Measurements from ENCODE around the gene DNAJC27. TPM values are rescaled to one million over a fixed set of nuclear protein-coding genes. Genes with fewer than 3 reads are reported as not detected.

The DNAJC27 gene
- total and polyA plus RNA-seq, 4 donors, result 1.7 to 13.9 (median 4.6) TPM

- Histone ChIP-seq H3K4me3 (no peak overlapping the region), H3K27me3 (ENCODE audit: control insufficient read depth in 3 of 3, insufficient read depth in 3 of 3, low read length in 2 of 3) (no peaks in the 10 kb centered on the region), H3K27ac (ENCODE audit: low read depth in 1 of 2, low read length in 1 of 2) (no peak overlapping the region), H3K4me1 (ENCODE audit: control insufficient read depth in 5 of 5, insufficient read depth in 5 of 5, low read length in 5 of 5) (peaks cover 0 to under 1% (median 0%) of the 10 kb centered on the region in 5 donors), H3K9ac (ENCODE audit: insufficient read depth in 1 of 2, low read length in 2 of 2) (no peak overlapping the region), H3K36me3 (ENCODE audit: control insufficient read depth in 4 of 4, insufficient read depth in 4 of 4, low read length in 4 of 4) (peaks cover 0 to 6% (median 1%) of the 10 kb centered on the region in 4 donors), H3K9me3 (ENCODE audit: control insufficient read depth in 4 of 4, insufficient read depth in 3 of 4, low read length in 3 of 4) (peaks cover 0 to 2% (median 0%) of the 10 kb centered on the region in 4 donors)
- WGBS, 2 donors, result 53 to 69% methylated on average over 5 of the region's 5 CpGs
- no peak for DNase-seq
- no peak for ATAC-seq (ENCODE audit: insufficient read depth, low FRiP score)
- no peak for TF ChIP-seq CTCF (IDR thresholded peaks at IDR 0.05; ENCODE audit: control extremely low read depth, extremely low read depth)
Observed at GRCh38 chr2:24907116-24907515, 64.6 kb downstream of the DNAJC27 start.

GRCh38 chr2:24906466-24906865, 65.3 kb downstream of the DNAJC27 start:
- H3K4me3 ChIP-seq, result no peak overlapping the region
- no peak overlapping the region for H3K27ac ChIP-seq (ENCODE audit: low read depth in 1 of 2, low read length in 1 of 2)
- H3K27me3 ChIP-seq (ENCODE audit: control insufficient read depth in 3 of 3, insufficient read depth in 3 of 3, low read length in 2 of 3), result no peaks in the 10 kb centered on the region
- peaks cover 0 to 6% (median 1%) of the 10 kb centered on the region in 4 donors for H3K36me3 ChIP-seq (ENCODE audit: control insufficient read depth in 4 of 4, insufficient read depth in 4 of 4, low read length in 4 of 4)
- TF ChIP-seq CTCF (IDR thresholded peaks at IDR 0.05; ENCODE audit: control extremely low read depth, extremely low read depth), result no peak
- ATAC-seq (ENCODE audit: insufficient read depth, low FRiP score) (no peak), DNase-seq (no peak)
- 93 to 96% methylated on average over 6 of the region's 6 CpGs for WGBS, 2 donors
- peaks cover 0 to 2% (median 0%) of the 10 kb centered on the region in 4 donors for H3K9me3 ChIP-seq (ENCODE audit: control insufficient read depth in 4 of 4, insufficient read depth in 3 of 4, low read length in 3 of 4)
- no peaks in the 10 kb centered on the region for H3K4me1 ChIP-seq (ENCODE audit: control insufficient read depth in 5 of 5, insufficient read depth in 5 of 5, low read length in 5 of 5)
- no peak overlapping the region for H3K9ac ChIP-seq (ENCODE audit: insufficient read depth in 1 of 2, low read length in 2 of 2)

- peaks cover 0 to 3% (median 0%) of the 10 kb centered on the region in 5 donors for H3K4me1 ChIP-seq (ENCODE audit: control insufficient read depth in 5 of 5, insufficient read depth in 5 of 5, low read length in 5 of 5)
- H3K4me3 ChIP-seq, result no peak overlapping the region
- WGBS, 2 donors, result 83 to 86% methylated on average over 23 of the region's 23 CpGs
- DNase-seq, result no peak
- ATAC-seq (ENCODE audit: insufficient read depth, low FRiP score), result no peak
- H3K9me3 ChIP-seq (ENCODE audit: control insufficient read depth in 4 of 4, insufficient read depth in 3 of 4, low read length in 3 of 4), result no peaks in the 10 kb centered on the region
- H3K27me3 ChIP-seq (ENCODE audit: control insufficient read depth in 3 of 3, insufficient read depth in 3 of 3, low read length in 2 of 3), result no peaks in the 10 kb centered on the region
- no peak for TF ChIP-seq CTCF (IDR thresholded peaks at IDR 0.05; ENCODE audit: control extremely low read depth, extremely low read depth)
- no peak overlapping the region for H3K9ac ChIP-seq (ENCODE audit: insufficient read depth in 1 of 2, low read length in 2 of 2)
- H3K36me3 ChIP-seq (ENCODE audit: control insufficient read depth in 4 of 4, insufficient read depth in 4 of 4, low read length in 4 of 4), result peaks cover 0 to 6% (median under 1%) of the 10 kb centered on the region in 4 donors
- no peak overlapping the region for H3K27ac ChIP-seq (ENCODE audit: low read depth in 1 of 2, low read length in 1 of 2)
Observed at GRCh38 chr2:24903161-24904103, 68.3 kb downstream of the DNAJC27 start.

Measured in lung (tissue), 12 donors.